Esophagus muscularis mucosa (tissue), 4 donors: ENCODE data around the gene PTPRZ1.

Experiments used
- EP300 ChIP-seq: sonication (generic); formaldehyde crosslinking; IDR thresholded peaks from one replicate; pipeline ENCODE4 v1.6.1; 2017; ENCODE audit warnings: antibody characterized with exemption
- POLR2A ChIP-seq: fragments of 450-650 bp; IDR thresholded peaks from one replicate; pipeline ENCODE4 v1.6.1; 2017; ENCODE audit warnings: antibody characterized with exemption, moderate library complexity, mild to moderate bottlenecking, low read depth
- POLR2AphosphoS5 ChIP-seq, 2 donors: sonication (generic); formaldehyde crosslinking; IDR thresholded peaks; one replicate each; pipeline ENCODE4 v1.6.1; 2017; ENCODE audit warnings: antibody characterized with exemption in 2 of 2
- TF ChIP-seq, protein P1 (sequence below), 3 experiments: fragments of 200-600 bp in 2 of 3; fragments of 450-650 bp in 1 of 3; sonication (generic) in 2 of 3; IDR thresholded peaks; one replicate each; pipeline ENCODE4 v1.5.1; 2017 to 2019; ENCODE audit warnings: antibody characterized with exemption in 3 of 3, mild to moderate bottlenecking in 2 of 3, moderate library complexity in 1 of 3

DNA sequence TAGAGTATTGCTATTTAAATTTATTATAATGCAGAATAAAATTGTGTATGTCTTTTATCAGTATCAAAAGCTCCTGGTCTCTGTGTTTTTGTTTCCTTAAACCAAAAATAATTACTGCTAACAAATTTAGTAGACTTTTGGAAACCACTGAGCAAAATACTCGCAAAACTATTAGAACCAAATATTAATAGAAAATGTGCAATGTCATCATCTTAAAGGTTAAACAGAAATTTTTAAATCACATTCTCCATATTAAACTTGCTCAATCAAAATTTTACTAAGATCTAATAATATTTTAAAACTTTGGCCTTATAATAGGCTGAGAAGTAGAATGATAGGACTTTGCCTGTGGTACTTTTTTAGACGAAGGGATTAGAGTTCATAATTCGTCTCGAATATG lies 222.7 kb downstream of the PTPRZ1 start:
- TF ChIP-seq, protein P1, sequence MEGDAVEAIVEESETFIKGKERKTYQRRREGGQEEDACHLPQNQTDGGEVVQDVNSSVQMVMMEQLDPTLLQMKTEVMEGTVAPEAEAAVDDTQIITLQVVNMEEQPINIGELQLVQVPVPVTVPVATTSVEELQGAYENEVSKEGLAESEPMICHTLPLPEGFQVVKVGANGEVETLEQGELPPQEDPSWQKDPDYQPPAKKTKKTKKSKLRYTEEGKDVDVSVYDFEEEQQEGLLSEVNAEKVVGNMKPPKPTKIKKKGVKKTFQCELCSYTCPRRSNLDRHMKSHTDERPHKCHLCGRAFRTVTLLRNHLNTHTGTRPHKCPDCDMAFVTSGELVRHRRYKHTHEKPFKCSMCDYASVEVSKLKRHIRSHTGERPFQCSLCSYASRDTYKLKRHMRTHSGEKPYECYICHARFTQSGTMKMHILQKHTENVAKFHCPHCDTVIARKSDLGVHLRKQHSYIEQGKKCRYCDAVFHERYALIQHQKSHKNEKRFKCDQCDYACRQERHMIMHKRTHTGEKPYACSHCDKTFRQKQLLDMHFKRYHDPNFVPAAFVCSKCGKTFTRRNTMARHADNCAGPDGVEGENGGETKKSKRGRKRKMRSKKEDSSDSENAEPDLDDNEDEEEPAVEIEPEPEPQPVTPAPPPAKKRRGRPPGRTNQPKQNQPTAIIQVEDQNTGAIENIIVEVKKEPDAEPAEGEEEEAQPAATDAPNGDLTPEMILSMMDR (IDR thresholded peaks at IDR 0.05) = no peak
- no peak for TF ChIP-seq POLR2A
- TF ChIP-seq EP300 = no peak
- TF ChIP-seq POLR2AphosphoS5 (IDR thresholded peaks at IDR 0.05) = no peak
